GM18502 (cell line): ENCODE results near the gene PTCD2.
A peak's percentile ranks its signal among the peaks of the same experiment; 100 is the strongest.

ENCODE experiments used
- ATAC-seq: cut with Tn5 transposase; IDR thresholded peaks from one replicate; pipeline ENCODE4 v1.9.1; 2021; ENCODE audit warnings: mild to moderate bottlenecking; ENCODE audit not compliant: unreplicated experiment, poor library complexity

PTCD2 gene

DNA sequence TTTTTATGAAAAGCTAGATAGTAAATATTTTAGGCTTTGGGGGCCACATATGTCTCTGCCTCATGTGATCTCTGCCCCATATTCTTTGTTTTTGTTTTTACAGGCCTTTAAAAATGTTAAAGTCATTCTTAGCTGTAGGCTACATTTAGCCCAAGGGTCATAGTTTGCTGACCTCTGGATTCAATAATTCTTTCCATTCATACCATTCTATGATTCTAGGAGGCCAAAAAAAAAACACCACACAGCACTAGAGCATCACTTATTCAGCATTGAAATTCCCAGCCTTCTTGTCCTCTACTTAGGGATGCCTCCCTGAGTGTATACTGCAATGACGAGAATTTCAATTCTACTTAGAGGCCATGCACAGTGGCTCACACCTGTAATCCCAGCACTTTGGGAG is 17.0 kb downstream of the PTCD2 start:
- no peak for ATAC-seq

- no peak for ATAC-seq
Measured at GRCh38 chr5:72338689-72339209, 18.6 kb downstream of the PTCD2 start.

- no peak for ATAC-seq
Measured at GRCh38 chr5:72346398-72346797, 26.2 kb downstream of the PTCD2 start.

DNA sequence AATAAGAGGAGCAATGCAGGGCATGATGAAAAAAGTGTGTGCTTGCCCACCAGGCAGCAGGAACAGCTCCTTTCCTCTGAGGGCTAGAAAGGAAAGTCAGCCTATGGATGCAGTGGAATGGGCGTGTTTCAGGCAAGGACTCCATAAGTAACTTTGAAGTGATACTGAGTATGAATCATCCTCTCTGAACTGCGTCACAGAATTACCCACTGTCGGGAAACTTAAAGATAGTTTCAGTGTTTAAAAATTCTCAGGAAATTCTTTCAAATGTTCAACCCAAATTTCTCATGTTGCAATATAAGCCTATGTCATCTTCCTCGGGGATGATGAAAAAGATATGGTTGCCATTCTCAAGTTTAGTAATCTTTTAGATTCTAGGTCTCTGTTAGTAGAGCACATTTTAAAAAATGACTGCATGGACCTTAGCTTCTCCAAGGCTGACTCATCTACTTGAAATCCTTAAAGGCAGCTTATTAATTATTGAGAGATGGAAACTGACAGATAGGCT is 27.7 kb downstream of the PTCD2 start:
- ATAC-seq = no peak

GRCh38 chr5:72351376-72351775 is 31.2 kb downstream of the PTCD2 start:
- ATAC-seq = no peak

GRCh38 chr5:72352616-72353015 is 32.4 kb downstream of the PTCD2 start:
- no peak for ATAC-seq

DNA sequence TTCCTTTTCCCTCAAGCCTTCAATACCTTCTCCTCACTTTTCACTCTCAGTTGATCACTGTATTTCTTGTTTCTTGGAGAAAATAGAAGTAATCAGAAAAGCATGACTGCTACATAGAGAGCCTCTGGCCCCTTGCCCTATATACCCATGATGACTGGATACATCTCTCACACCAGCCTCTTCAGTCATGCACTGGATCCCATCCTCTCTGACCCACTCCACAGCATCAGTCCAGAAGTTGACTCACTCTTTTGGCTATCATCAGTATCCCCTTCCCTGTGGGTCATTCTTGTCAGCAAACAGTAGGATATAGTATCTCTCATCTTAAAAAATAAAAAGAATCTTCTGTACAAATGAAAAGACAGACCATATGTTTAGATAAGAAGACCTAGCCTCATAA is 32.9 kb downstream of the PTCD2 start:
- no peak for ATAC-seq

- no peak for ATAC-seq
Measured at GRCh38 chr5:72355706-72356299, 35.6 kb downstream of the PTCD2 start.

GRCh38 chr5:72356361-72356760 is 36.2 kb downstream of the PTCD2 start:
- no peak for ATAC-seq

GRCh38 chr5:72358925-72359324 is 38.8 kb downstream of the PTCD2 start:
- ATAC-seq = no peak

GRCh38 chr5:72359886-72360285 is 39.7 kb downstream of the PTCD2 start:
- ATAC-seq = no peak

DNA sequence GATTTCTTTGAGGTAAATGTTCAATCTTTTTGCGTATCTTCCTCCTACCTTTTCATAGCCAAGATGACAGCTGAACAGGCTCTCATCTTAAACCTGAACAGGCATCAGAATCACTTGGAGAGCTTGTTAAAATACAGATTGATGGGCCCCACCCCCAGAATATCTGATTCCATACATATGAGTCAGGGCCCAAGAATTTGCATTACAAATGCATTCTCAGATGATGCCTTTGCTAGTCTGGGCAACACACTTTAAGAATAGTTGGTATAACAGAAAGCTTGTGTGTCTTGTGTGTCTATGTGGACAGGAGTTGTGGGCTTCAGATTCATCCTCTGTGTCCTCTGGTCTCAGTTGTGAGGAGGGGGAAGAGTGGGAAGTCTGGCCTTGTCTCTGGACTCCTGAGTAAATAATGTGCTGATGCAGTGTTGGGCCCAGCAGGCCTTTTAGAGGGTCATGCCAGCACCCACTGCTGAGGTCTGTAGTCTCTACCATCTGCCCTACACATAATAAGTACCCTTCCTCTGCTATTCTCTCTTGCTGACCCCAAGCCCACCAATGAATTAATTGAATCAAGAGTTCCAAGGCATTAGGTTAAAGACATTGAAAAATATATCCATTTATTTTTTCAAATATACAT is 43.1 kb downstream of the PTCD2 start:
- ATAC-seq = no peak

DNA sequence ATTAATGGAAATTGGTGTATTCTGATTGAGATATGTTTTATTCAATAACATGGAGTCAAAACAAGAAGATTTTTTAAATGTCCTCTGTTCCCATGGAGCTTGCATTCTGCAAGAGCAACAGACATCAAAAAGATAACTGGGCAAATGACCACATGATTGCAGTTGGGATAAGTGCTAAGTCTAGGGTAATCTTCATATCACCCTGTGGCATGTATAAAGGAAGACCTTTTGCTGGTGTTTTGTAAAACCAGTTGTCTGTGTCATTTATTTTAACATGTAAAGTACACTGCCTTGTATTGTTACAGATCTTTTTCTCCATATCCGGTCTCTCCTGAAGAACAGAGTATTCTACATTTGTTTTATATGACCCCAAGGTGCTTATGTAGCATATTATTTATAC is 44.0 kb downstream of the PTCD2 start:
- no peak for ATAC-seq

DNA sequence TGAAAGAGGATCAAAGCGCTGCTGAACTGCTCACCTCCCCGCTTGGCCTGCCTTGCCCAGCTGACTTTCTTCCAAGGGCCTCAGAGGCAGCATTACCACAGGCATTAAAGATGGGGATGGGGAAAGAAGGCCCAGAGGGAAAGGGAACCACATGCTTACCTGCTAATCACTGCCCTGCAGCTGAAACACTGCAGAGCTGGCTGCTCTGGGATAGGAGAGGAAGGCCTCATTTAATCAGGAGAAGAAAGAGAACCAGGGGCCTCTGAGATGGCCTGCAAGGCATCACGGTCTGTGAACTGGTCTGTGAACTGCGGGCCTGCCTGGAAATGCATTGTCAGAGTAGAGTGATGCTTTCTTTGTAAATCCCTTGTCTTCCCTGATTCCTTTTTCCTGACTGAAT is 44.8 kb downstream of the PTCD2 start:
- no peak for ATAC-seq

DNA sequence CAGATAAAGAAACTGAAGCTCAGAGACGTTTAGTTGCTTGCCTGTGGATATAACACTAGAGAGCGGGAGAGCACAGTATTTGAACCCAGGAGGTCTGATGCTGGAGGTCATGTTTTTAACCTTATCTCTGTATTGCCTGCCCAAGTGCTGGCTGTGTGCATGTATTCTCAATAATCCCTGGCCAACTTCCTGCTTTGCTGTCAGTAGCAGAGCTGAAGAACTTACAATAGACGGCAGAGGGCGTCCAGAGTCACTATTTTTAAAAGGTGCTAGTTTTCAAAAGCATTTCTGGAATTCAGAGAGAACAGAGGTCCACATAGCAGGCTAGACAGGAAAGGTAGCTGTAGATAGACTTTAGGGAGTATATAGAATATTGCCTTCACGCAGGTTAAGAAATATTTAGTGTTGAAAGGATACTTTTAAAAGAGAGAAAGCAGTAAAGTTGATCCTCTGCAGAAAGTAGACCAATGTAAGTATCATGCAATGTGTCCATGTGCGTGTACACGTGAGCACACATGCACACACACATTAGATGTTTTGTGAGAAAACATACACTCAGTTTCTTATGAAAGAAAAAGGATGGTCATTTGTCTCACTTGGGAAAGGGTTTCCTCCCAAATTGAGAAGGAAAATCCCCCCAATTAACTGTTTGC is 46.3 kb downstream of the PTCD2 start:
- peak; percentile 77 for ATAC-seq

DNA sequence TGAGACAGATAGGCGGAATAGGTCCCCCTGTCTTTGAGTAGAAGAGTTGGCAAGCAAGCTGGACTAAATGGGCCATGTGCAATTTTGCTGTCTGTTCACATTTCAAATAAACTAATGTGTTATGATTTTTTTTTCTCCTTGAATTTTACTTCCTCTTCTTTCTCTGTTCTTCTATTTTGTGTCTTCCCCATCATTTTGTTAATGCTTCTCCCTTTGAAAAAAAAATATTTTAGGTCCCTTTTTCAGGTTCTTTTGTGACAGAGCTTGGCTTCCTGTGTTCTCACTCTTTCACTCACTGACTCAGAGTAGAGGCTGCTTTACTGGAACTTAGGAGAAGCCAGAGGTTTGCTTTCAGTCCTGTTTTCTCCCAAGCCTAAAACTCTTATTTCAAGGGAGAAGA is 48.1 kb downstream of the PTCD2 start:
- ATAC-seq = no peak

DNA sequence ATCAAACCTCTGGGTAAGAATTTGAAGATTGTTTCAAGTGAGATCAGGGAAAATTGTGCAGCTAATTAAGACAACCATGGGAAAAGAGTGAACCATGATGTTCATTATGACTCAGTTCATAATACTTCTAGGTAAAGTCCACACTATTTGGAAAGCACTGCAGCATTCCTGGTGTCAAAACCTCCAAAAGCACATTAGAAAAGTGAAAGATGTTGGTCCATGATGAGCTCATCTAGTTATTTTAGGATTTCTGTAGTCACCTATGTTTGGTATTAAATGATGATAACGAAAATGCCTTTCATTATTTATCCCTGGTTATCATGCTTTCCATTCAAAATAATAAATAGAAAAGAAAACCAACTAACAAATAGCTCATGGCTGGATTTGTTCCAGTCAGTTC is 49.1 kb downstream of the PTCD2 start:
- ATAC-seq = no peak

DNA sequence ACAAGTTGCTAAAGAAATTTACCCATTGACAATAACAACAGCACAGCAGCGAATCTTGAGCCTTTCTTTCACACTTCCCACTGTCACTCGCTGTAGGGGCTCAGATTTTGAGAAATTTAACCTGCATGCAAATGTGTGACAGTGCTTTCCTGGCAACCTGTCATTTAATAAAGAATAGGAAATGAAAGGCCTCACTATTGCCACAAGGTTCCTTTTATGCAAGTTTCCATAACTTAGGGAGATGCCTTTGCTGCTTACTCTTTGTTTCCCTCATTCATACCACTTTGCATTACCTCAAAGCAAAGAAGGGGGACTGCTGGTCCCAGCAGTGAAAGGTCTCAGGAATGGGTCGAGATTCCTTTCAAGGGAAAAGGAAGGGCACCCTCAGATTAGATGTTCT is 49.5 kb downstream of the PTCD2 start:
- peak; percentile 49 for ATAC-seq

DNA sequence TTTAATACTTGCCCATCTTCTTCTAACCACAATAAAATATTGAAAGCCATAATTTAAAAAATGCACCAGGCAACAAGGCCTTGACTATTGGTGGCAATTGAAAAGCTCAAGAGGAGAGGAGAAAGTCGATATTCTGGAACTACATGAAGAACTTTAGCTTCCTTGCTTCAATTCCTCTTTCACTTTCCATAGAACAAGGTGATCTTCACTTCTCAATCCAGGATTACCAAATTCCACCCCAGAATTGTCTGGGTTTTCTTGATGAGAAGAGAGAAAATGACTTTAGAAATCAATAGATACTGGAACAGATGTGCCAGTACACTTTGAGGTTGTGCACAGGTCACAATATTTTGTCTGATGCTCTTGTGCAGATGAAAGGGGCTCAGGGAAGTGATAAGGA is 52.2 kb downstream of the PTCD2 start:
- no peak for ATAC-seq

GRCh38 chr5:72372923-72373322 is 52.8 kb downstream of the PTCD2 start:
- ATAC-seq = no peak

GRCh38 chr5:72374844-72375243 is 54.7 kb downstream of the PTCD2 start:
- no peak for ATAC-seq

- no peak for ATAC-seq
Measured at GRCh38 chr5:72376381-72376780, 56.2 kb downstream of the PTCD2 start.
